Caco-2 (cell line): ENCODE data around the gene MSLN. TPM values are rescaled to one million over a fixed set of nuclear protein-coding genes. Genes with fewer than 3 reads are reported as not detected.

Source experiments
- BruUV-seq: library from RNA; stranded (reverse); fragments of 400-500 nt; replicated peaks from 2 replicates; lab custom pipeline; 2021; lab: Mats Ljungman, UMichigan
- CTCF ChIA-PET: fragments of 300-600 bp; sonication (Branson Sonifier 250); formaldehyde crosslinking; loops from one replicate; lab custom pipeline; 2022; ENCODE audit warnings: antibody characterized with exemption; lab: Charles Lee
- POLR2A ChIA-PET: fragments of 300-600 bp; sonication (Branson Sonifier 250); formaldehyde crosslinking; loops from one replicate; lab custom pipeline; 2022; ENCODE audit warnings: antibody characterized with exemption; lab: Charles Lee
- DNase-seq, 2 experiments: peaks; one replicate each; pipeline versions ENCODE4 v3.0.0 to v3.0.0-alpha.2; 2020 to 2022
- H3K27me3 ChIP-seq: replicated peaks from 2 replicates; pipeline ENCODE4 v1.6.0; 2011; ENCODE audit warnings: low read length; ENCODE audit not compliant: control insufficient read depth, insufficient read depth
- H3K36me3 ChIP-seq: 2 replicates; pipeline ENCODE4 v1.5.1; 2011; ENCODE audit warnings: low read length; ENCODE audit not compliant: control insufficient read depth, insufficient read depth
- H3K4me1 ChIP-seq: fragments of 250-450 bp; sonication (Bioruptor Pico); 2 replicates; pipeline ENCODE4 v1.5.1; 2020; ENCODE audit warnings: mild to moderate bottlenecking
- H3K4me3 ChIP-seq: 2 replicates; pipeline ENCODE4 v1.5.1; 2011; ENCODE audit warnings: low read depth, mild to moderate bottlenecking, control low read depth, low read length
- H3K9me3 ChIP-seq: fragments of 250-450 bp; sonication (Bioruptor Pico); 2 replicates; pipeline ENCODE4 v1.5.1; 2020; ENCODE audit warnings: mild to moderate bottlenecking, moderate library complexity
- H3K27ac Mint-ChIP-seq: one replicate; pipeline ENCODE4 v1.8.0; 2022; ENCODE audit warnings: mixed read lengths; ENCODE audit not compliant: unreplicated experiment
- H3K27me3 Mint-ChIP-seq: one replicate; pipeline ENCODE4 v1.8.0; 2022; ENCODE audit warnings: mixed read lengths; ENCODE audit not compliant: insufficient read depth, unreplicated experiment
- H3K36me3 Mint-ChIP-seq: one replicate; pipeline ENCODE4 v1.8.0; 2022; ENCODE audit warnings: mild to moderate bottlenecking, mixed read lengths; ENCODE audit not compliant: insufficient read depth, unreplicated experiment
- H3K4me1 Mint-ChIP-seq: one replicate; pipeline ENCODE4 v1.8.0; 2022; ENCODE audit warnings: low read depth, mixed read lengths; ENCODE audit not compliant: unreplicated experiment
- H3K4me3 Mint-ChIP-seq: one replicate; pipeline ENCODE4 v1.8.0; 2022; ENCODE audit warnings: mild to moderate bottlenecking, moderate library complexity, mixed read lengths; ENCODE audit not compliant: unreplicated experiment
- H3K9me3 Mint-ChIP-seq: one replicate; pipeline ENCODE4 v1.8.0; 2022; ENCODE audit warnings: mixed read lengths; ENCODE audit not compliant: unreplicated experiment
- intact Hi-C: fragments of 100-400 bp; cut with micrococcal nuclease; formaldehyde crosslinking; loops from one replicate; pipeline ENCODE4 v1.10.0; 2022; ENCODE audit not compliant: unreplicated experiment
- total RNA-seq: library from RNA; stranded (reverse); gene quantifications from 2 replicates; pipeline ENCODE4 v1.2.3, GENCODE V29; 2022
- TF ChIP-seq, protein P1 (sequence below), 2 experiments: fragments of 200-600 bp in 1 of 2; IDR thresholded peaks; 1 replicate in 1 of 2; 2 replicates in 1 of 2; pipeline versions ENCODE4 v1.5.1 to v1.8.0; 2011 to 2022; ENCODE audit warnings: antibody characterized with exemption in 1 of 2, control low read depth in 1 of 2, inconsistent platforms in 1 of 2, low read depth in 1 of 2, low read length in 1 of 2, mild to moderate bottlenecking in 1 of 2, moderate library complexity in 1 of 2; ENCODE audit not compliant: insufficient read depth in 1 of 2, severe bottlenecking in 1 of 2, unreplicated experiment in 1 of 2

Gene MSLN
- total RNA-seq, 1 experiment from 2014 or later = 0.36 TPM

DNA sequence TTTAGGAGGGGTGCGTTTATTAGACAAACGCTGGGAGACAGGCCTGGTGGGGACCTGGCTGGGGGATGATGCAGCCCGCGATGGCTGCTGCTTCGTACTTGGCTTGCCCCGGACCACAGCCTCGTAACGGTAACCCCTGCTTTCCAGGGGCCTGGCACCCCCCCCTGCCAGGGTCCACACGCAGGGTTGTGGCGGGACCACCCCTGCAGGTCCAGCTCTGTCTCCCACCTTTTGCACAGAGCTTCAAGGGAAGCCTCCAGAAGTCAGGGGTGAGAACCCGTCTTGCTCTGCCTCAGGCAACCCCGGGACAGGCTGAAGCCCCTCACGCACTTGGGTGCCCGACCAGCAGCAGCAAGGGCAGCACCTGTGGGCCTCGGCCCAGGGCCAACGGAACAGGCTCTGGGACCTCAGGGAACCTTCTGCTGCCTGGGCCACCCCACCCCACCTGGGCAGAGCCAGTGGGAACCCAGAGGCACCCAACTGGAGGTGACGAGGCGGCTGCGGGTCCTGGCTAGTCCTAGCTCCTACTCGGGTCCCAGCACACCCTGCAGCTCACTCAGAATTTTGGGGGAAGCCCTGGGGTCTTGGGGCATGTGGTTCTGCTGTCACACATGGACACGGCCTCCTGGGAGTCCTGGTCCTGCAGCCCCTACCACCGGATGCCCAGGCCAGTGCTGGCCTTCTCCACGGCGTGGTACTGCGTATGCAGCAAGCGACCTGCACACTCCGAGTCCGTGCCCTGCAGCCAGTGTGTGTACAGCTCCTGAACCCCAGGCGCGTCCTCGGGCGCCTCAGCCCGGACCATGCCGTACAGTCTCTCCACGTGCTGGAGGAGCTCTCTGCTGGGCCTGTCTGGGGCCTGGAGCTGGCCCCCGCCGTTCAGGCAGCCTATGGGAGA, 30.5 kb upstream of the MSLN start:
- intact Hi-C loops = no loop called here
- TF ChIP-seq, protein P1, sequence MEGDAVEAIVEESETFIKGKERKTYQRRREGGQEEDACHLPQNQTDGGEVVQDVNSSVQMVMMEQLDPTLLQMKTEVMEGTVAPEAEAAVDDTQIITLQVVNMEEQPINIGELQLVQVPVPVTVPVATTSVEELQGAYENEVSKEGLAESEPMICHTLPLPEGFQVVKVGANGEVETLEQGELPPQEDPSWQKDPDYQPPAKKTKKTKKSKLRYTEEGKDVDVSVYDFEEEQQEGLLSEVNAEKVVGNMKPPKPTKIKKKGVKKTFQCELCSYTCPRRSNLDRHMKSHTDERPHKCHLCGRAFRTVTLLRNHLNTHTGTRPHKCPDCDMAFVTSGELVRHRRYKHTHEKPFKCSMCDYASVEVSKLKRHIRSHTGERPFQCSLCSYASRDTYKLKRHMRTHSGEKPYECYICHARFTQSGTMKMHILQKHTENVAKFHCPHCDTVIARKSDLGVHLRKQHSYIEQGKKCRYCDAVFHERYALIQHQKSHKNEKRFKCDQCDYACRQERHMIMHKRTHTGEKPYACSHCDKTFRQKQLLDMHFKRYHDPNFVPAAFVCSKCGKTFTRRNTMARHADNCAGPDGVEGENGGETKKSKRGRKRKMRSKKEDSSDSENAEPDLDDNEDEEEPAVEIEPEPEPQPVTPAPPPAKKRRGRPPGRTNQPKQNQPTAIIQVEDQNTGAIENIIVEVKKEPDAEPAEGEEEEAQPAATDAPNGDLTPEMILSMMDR (IDR thresholded peaks at IDR 0.05; ENCODE audit: insufficient read depth in 1 of 2, low read depth in 1 of 2, low read length in 1 of 2, severe bottlenecking in 1 of 2, unreplicated experiment in 1 of 2) = no peak
- H3K36me3 ChIP-seq = no peaks in the 10 kb centered on the region
- POLR2A ChIA-PET = interaction anchor here (0.6 kb wide), 1 partner anchor 19 kb away, joined by 3 read pairs; no protein-coding TSS in a partner anchor
- Mint-ChIP-seq H3K27ac (no peak overlapping the region), H3K4me1 (no peaks in the 10 kb centered on the region), H3K9me3 (no peaks in the 10 kb centered on the region), H3K36me3 (peaks cover 32% of the 10 kb centered on the region), H3K4me3 (no peak overlapping the region), H3K27me3 (no peaks in the 10 kb centered on the region)
- no TSS peak for BruUV-seq
- no peaks in the 10 kb centered on the region for H3K27me3 ChIP-seq
- peaks cover 3% of the 10 kb centered on the region; the same call in 1 of the 2 replicates for H3K4me1 ChIP-seq
- CTCF ChIA-PET = interaction anchor here (0.6 kb wide), 1 partner anchor 600 kb away, joined by 4 read pairs; no protein-coding TSS in a partner anchor
- H3K9me3 ChIP-seq = no peaks in the 10 kb centered on the region
- DNase-seq = no peak
- H3K4me3 ChIP-seq = no peak overlapping the region

DNA sequence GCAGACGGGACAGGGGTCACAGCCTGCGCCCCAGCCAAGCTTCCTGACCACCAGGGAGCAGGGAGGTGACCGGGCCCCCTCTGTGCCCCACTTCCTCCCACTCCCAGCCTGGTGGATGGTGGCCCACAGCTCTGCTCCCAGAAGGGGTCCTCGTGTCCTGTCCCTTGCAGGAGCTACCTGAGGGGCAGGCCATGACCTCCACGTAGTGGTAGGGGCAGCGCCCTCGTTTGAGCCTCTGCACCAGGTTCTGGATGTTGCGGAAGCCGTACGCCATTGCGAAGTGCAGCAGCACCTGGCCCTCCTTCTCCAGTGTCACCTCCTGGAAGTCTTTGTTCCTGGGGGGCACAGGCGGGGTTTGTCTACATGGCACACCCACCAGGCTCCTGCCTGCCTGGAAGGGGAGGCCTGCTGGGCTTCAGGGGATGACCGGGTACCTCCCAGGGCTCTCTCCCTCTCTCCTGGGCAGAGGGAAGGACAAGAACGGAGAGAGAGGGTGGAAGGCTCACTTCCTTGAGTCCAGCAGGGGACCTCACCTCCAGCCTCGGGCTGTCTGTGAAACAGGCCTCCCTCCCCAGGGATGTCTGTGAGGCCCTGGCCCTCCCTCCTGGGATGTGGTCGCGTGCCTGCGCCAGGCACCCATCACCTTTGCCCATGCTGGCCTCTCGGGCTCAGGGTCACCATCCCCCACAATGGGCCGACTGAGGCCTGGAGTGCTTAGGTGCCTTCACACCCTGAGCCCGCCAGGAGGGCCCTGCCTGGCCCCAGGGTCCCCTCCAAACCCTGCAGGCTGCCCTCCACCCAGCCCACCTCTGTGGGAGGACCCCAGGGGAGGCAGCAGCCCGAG, 29.6 kb upstream of the MSLN start:
- H3K9me3 Mint-ChIP-seq = no peaks in the 10 kb centered on the region
- Histone ChIP-seq H3K9me3 (no peaks in the 10 kb centered on the region), H3K27me3 (no peaks in the 10 kb centered on the region), H3K36me3 (no peaks in the 10 kb centered on the region), H3K4me3 (no peak overlapping the region), H3K4me1 (peaks cover 3% of the 10 kb centered on the region; the same call in 1 of the 2 replicates)
- no TSS peak for BruUV-seq
- intact Hi-C loops = no loop called here
- POLR2A ChIA-PET = interaction anchor here (0.8 kb wide), 1 partner anchor 10 kb away, joined by 3 read pairs; the partner anchor contains the start of gene ANTKMT
- CTCF ChIA-PET = no interaction called here
- H3K27me3 Mint-ChIP-seq = no peaks in the 10 kb centered on the region
- peaks cover 33% of the 10 kb centered on the region for H3K36me3 Mint-ChIP-seq
- no peak overlapping the region for H3K27ac Mint-ChIP-seq
- H3K4me3 Mint-ChIP-seq = no peak overlapping the region
- no peak for DNase-seq
- no peaks in the 10 kb centered on the region for H3K4me1 Mint-ChIP-seq
- TF ChIP-seq, protein P1 (IDR thresholded peaks at IDR 0.05; ENCODE audit: insufficient read depth in 1 of 2, low read depth in 1 of 2, low read length in 1 of 2, severe bottlenecking in 1 of 2, unreplicated experiment in 1 of 2) = no peak

DNA sequence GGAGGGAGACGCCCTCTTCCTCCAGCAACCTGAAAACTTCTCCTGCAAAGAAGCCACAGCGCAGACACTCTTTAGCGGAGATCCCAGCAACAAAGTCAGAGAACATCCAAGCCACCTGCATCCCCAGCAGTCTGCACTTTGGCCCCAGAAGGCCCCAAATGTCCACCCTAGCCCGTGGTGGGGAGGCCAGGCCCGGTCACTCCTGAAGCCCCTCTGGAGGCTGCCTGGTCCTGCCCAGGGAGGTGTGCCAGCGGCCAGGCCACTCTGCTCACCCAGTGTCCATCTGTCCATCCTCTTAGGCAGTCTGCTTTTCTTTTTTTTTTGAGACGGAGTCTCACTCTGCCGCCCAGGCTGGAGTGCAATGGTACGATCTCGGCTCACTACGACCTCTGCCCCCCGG, 28.2 kb upstream of the MSLN start:
- no peak overlapping the region for H3K27ac Mint-ChIP-seq
- Histone ChIP-seq H3K27me3 (no peaks in the 10 kb centered on the region), H3K36me3 (no peaks in the 10 kb centered on the region; the same call in 1 of the 2 replicates), H3K4me3 (no peak overlapping the region), H3K9me3 (no peaks in the 10 kb centered on the region), H3K4me1 (no peaks in the 10 kb centered on the region)
- H3K9me3 Mint-ChIP-seq = no peaks in the 10 kb centered on the region
- peaks cover 39% of the 10 kb centered on the region for H3K36me3 Mint-ChIP-seq
- TF ChIP-seq, protein P1 (IDR thresholded peaks at IDR 0.05; ENCODE audit: insufficient read depth in 1 of 2, low read depth in 1 of 2, low read length in 1 of 2, severe bottlenecking in 1 of 2, unreplicated experiment in 1 of 2) = no peak
- intact Hi-C loops = no loop called here
- ChIA-PET POLR2A (no interaction called here), CTCF (interaction anchor here (0.8 to 0.9 kb wide), 2 partner anchors 8 to 21 kb away, joined by 3 to 4 read pairs; no protein-coding TSS in a partner anchor)
- no peaks in the 10 kb centered on the region for H3K27me3 Mint-ChIP-seq
- no peak for DNase-seq
- BruUV-seq = no TSS peak
- H3K4me1 Mint-ChIP-seq = no peaks in the 10 kb centered on the region
- no peak overlapping the region for H3K4me3 Mint-ChIP-seq
